NCI-H524 treated with DMSO at 0.1 percent for 48 hours (cell line): ENCODE data around the gene SYN1.

ENCODE experiments used
- DNase-seq: peaks from one replicate; lab custom pipeline; 2025; lab: John Stamatoyannopoulos, UW

Gene SYN1

GRCh38 chrX:47595716-47596251 lies 23.9 kb downstream of the SYN1 start:
- no peak for DNase-seq

- no peak for DNase-seq
These were observed 26.1 kb downstream of the SYN1 start for GRCh38 chrX:47593522-47593921.

GRCh38 chrX:47590984-47591383 lies 28.7 kb downstream of the SYN1 start:
- no peak for DNase-seq

GRCh38 chrX:47587906-47588735 lies 31.5 kb downstream of the SYN1 start:
- no peak for DNase-seq

GRCh38 chrX:47587091-47587891 lies 32.4 kb downstream of the SYN1 start:
- no peak for DNase-seq

- DNase-seq: no peak
These were observed 33.4 kb downstream of the SYN1 start for GRCh38 chrX:47586043-47586787.

GRCh38 chrX:47585273-47585672 lies 34.4 kb downstream of the SYN1 start:
- DNase-seq: no peak

- no peak for DNase-seq
These were observed 34.9 kb downstream of the SYN1 start for GRCh38 chrX:47584714-47585113.

- no peak for DNase-seq
These were observed 36.3 kb downstream of the SYN1 start for GRCh38 chrX:47583240-47583861.

- DNase-seq: no peak
These were observed 37.7 kb downstream of the SYN1 start, which contains the start of gene TIMP1 for GRCh38 chrX:47581731-47582647. TIMP1 (plus strand) TSS chrX:47582436; CDS start chrX:47583416, 980 bp downstream.

- no peak for DNase-seq
These were observed 40.1 kb downstream of the SYN1 start for GRCh38 chrX:47579537-47579936.

- no peak for DNase-seq
These were observed 41.0 kb downstream of the SYN1 start for GRCh38 chrX:47578692-47579091.

GRCh38 chrX:47577901-47578300 lies 41.8 kb downstream of the SYN1 start:
- no peak for DNase-seq

GRCh38 chrX:47577424-47577823 lies 42.2 kb downstream of the SYN1 start:
- DNase-seq: no peak

GRCh38 chrX:47576021-47576898 lies 43.4 kb downstream of the SYN1 start:
- no peak for DNase-seq

GRCh38 chrX:47574547-47575301 lies 44.9 kb downstream of the SYN1 start:
- DNase-seq: no peak

- DNase-seq: no peak
These were observed 45.5 kb downstream of the SYN1 start for GRCh38 chrX:47574076-47574546.

- no peak for DNase-seq
These were observed 46.1 kb downstream of the SYN1 start for GRCh38 chrX:47573341-47574075.
